KBM-7 (cell line): ENCODE measurements around the gene HEATR1.
"Not testable (repeated sequence)": the region's sequence is repeated elsewhere in the genome, so short reads cannot be mapped to it uniquely, and the experiment has no call there.

Experiments
- DNase-seq: peaks from one replicate; pipeline ENCODE4 v3.0.0-alpha.2; 2015
- in situ Hi-C: fragments of 300-500 bp; cut with MboI; formaldehyde crosslinking; loops from 2 replicates; pipeline ENCODE4 v1.14.3; 2020; ENCODE audit warnings: low sequenced_read_pairs, low pct_unique_long_range_greater_than_20kb, mixed read lengths

HEATR1 gene

DNA sequence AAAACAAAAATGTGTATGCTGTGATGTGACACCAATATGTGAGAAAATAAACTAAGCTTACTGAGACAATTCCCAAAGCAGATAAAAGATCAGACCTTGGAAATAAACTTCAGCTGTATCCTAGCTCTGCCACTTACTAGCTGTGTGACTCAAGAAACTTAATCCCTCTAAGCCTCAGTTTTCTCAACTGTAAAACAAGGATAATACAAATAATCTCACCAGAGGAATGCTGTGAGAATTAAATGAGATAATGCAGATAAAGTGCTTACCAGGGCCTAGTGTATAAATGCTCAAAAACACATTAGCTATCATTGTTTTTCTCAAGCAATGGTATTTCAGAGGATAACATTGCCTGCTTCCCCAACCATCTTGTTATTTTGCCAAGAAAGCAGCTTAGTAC lies 2.1 kb downstream of the HEATR1 start:
- no peak for DNase-seq
- in situ Hi-C loops, result no loop called here

DNA sequence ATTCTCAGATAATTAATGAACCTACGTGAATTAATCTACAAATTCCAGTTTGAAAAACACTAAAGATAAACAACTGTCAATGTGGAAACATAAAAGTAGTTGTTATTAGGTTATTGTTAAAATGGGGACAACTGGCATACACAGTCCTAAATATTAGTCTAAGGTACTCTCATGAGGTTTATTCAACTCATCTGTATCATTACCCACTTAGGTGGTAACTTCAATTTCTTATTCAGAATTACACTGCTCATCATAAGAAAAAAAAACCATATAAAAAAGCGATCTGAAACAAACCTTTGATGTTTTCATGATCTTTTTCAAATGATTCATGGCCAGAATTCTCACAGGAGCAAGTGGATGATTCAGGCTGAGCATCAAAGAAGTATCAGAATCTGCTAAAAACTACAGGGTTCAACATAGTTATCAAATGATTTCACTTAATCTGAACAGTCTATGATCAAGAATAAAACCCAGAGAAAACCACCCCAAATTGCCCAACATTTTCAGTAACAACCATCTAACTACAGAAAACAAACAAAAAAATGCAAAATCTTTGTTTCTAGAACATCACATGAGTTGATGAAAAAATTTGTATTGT lies 13.7 kb downstream of the HEATR1 start:
- in situ Hi-C loops, result no loop called here
- DNase-seq, result no peak

DNA sequence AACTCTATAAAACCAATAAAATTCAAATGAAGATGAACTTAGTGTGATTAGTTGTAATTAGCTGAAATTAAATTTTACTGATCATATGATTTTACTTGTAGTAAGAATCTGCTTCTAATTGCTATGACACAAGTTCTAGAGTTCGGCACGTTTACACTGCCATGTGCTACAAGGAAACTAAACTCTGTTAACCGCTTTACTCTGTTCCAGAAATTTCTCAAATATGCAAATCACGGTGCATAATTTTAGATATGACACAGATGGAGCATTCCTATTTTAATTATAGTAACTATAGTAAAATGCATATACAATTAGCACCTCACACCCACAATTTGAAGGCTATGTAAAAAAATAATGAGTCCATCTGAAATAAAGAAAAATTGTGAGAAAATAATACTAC lies 14.8 kb downstream of the HEATR1 start:
- in situ Hi-C loops, result no loop called here
- DNase-seq, result no peak

DNA sequence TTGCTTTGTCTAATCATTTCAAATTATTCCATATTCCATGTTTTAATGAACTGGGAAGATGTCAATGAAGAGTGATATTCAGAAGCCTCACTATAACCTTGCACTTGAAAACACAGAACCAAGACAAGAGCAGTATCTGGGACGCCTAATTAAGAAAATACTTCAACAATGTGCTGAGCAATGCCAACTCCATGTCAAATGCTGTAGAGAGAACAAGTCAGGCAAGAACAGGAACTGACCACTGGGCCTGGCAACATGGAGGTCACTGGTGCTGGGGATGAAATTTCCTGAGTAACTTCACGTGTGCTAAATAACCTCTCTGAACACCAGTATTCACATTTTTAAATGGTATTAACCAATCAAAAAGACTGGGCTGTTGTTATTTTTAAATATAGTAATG lies 22.8 kb downstream of the HEATR1 start:
- no peak for DNase-seq
- in situ Hi-C loops, result no loop called here

DNA sequence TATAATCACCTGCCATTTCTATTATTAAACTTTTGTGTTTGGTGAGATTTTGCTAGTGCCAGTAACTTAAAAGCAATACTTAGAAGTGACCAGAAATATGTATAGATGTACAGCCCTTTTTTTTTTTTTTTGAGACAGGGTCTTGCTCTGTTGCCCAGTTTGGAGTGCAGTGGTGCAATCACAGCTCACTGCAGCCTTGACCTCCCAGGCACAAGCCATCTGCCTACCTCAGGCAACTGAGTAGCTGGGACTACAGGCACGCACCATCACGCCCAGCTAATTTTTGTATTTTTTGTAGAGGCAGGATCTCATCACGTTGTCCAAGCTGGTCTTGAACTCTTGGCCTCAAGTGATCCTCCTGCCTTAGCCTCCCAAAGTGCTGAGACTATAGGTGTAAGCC lies 23.9 kb downstream of the HEATR1 start:
- in situ Hi-C loops, DNase-seq: not testable (repeated sequence)

DNA sequence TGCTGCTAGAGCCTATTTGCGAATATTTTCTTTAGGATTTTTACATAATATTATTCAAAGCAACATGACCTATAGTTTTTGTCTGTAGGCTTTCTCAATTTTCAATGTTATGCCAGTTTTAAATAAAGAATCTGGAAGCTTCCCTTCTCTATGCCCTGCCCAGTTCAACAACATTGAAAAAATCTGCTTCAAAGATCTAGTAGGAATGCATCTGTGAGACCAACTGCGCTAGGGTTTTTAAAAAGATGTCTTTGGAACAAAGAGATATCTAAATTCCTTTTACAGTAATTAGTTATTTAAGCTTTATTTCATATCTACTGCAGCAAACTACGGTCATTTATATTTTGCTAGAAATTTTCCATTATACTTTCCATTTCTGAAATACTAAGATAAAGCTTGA lies 25.7 kb downstream of the HEATR1 start:
- in situ Hi-C loops, result no loop called here
- no peak for DNase-seq

DNA sequence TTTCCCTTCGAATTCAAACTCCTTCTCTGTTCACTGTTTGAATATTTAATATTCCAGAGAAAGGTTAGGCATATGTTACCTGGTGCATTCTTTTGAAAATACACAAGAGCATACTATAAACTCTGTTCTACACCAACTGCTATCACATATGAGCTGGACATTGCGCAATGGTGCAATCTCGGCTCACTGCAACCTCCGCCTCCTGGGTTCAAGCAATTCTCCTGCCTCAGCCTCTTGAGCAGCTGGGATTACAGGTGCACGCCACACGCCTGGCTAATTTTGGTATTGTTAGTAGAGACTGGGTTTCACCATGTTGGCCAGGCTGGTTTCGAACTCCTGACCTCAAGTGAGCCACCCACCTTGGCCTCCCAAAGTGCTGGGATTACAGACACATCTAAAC lies 27.3 kb downstream of the HEATR1 start:
- in situ Hi-C loops, DNase-seq: not testable (repeated sequence)

DNA sequence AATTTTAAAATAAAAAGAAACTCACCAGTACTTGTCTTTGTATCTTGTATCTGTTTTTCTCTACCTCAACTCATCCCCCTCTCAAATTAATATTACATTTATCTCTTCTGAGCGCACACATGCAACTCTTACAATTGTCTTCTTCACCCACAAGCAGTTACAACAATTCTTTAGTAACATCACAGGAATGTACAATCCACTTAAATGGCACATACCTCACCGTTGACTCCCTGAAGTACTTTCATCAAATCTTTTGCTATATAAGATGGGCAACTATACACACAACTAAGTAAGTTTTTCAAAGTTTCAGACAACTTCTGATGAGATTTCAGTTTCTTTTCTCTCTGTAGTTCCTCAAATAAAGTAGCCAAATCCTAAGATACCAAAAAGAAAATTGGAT lies 28.3 kb downstream of the HEATR1 start:
- no peak for DNase-seq
- in situ Hi-C loops, result no loop called here

DNA sequence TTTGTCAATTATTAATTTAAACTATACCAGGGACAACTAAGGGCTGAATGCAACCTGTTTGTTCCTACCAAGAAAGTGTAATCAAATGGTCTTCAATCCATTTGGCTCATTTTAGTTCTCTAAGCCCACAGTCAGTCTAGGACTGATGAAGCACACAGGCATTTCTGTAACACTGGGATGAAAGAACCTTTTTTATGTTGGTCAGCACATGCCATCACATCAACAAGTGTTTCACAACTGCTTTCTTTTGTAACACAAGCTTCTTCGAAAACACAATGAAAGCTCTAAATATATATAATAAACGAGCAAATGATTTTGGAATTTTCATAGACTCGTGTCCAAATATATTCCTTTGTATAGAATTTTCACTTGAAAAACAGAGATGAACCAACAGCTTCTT lies 28.8 kb downstream of the HEATR1 start:
- in situ Hi-C loops, result no loop called here
- no peak for DNase-seq

DNA sequence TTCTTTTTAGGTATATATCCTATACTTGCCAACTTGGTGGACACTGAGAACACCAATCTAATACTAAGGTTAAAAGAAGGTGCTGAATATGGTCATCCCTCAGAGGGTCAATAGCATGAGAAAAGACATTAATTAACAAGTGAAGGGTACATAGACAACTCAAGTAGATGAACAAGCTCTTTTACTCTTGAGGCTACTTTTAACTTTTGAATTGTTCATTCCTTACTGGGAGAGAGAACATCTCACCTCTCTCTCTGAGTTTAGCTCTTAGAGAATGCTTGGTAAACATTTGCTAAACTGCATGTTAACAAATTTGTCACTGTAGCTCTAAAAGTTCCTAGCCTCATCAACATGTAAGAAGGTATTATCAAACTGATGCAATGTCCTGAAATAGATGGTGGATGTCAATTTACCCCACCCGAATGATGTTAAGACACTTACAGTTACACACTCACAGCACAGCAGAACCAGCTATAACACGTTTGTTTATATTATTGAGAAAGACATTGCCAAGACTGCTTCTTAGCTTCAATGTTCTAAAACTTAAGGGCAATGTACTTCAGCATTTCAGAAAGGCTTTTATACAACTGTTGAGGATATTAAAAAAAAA lies 35.9 kb downstream of the HEATR1 start:
- in situ Hi-C loops, result no loop called here
- DNase-seq, result no peak

DNA sequence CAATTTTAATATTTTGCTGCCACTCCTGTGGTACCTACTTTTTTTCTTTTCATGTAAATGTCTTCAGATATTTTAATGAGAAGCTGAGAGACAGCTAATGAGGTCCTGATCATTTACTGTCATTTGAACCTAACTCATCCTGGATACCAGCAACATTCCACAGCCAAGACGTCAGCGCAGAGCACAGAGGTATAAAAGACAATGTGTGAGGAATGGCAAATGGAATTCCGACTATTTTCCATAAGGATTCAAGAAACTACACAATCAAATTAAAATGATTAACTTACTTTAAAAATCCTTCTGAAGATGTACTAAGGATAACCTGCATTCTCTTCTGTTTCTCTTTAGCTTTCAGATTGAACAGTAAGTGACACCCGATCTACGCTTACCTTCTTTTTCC lies 38.8 kb downstream of the HEATR1 start:
- no peak for DNase-seq
- in situ Hi-C loops, result no loop called here

DNA sequence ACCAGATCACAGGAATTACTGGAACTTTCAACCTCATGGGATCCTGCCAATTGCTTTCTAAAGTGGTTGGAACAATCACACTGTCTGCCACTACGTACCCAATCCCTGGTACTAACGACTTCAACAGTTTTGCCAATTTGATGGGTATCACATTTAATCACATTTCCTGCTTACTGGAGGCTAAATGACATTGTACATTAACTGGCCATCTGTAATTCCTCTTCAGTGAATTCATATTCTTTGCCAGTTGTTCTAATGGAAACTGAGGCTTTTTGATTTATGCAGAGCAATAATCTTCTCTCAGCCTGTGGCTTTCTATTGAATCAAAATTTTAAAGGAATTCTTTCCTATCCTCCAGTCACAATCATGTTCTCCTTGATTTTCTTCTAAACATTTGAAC lies 42.3 kb downstream of the HEATR1 start:
- DNase-seq, result no peak
- in situ Hi-C loops, result no loop called here

DNA sequence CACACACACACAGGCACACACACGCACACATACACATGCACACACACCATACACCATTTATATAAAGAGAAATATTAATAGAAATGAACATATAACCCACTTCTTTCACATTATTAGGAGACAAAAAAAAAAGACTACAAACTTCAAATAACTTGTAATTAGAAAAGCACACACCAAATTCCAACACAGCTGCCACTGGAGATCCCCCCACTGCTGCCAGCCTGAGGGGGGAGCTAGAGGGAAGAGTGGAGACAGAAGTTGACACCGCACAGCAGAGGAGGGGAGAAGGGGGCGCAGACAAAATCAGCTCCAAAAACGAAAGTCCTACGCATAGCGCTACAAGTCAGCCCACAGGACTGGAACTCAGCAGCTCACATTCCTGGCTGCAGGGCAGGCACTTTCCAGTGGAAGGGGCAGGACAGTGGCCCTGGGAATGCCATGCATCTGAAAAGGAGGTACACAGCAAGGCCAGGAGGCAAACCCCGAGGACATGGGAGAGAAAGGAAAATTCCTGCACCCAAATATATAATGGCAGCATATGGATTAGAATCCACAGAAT lies 44.0 kb downstream of the HEATR1 start:
- DNase-seq, result peak; percentile 8
- in situ Hi-C loops, result no loop called here

DNA sequence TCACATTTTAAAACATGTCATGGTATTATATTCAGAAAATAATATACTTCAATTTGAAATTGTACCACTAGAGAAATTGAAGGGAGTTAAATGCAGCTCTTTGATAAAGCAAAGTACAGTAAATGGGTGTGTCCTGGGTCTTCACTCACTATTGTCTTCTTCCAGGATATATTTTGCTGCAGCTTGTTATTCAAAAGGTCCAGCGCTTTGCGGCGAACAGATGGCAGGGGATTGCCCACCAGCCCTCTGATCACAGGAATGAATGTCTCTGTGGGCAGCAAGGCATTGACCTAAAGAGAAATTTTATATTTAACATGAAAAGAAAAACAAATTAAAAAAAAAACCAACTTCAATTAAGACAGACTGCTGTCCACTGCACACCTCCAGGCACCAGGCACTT lies 45.5 kb downstream of the HEATR1 start:
- in situ Hi-C loops, result no loop called here

DNA sequence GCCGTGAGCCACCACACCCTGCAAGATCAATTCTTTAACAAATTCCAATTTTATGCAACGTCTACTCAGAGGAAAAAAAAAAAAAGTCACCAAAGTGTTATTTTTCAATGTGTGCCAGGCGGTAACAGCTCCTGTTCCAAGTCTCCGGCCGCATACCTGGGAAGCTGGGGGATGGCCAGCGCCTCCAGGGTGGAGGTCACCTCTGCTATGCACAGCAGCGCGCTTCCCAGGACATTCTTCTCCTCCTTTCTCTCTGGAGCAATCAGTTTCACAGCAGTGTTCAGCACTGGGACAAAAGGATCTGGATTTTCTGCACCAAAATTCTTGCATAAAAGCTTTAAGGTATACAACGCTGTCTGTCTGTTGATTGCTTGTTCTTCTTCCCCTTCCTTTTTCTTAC lies 46.2 kb downstream of the HEATR1 start:
- no peak for DNase-seq
- in situ Hi-C loops, result no loop called here

More for the DNA sequence above, 45.5 kb downstream of the HEATR1 start:
- DNase-seq, result no peak

DNA sequence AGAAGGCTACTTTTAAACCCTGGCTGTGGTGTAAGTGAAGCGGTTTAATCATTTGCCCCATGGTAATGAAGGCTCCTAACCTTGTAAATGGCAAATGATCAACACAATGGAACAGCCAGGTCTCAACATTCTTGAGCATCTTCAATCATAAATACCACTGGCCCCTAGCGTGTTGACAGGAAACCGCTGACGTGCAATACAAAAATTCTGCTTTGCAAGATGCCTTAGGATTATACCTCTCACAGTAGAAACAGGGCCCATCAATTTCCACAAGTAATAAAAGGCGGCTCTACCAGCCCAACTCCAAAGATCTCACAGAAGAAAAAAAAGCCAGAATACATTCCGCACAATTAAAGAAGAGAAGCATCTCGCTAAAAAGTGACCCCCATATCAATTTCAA lies 47.7 kb downstream of the HEATR1 start:
- in situ Hi-C loops, result no loop called here
- DNase-seq, result no peak

DNA sequence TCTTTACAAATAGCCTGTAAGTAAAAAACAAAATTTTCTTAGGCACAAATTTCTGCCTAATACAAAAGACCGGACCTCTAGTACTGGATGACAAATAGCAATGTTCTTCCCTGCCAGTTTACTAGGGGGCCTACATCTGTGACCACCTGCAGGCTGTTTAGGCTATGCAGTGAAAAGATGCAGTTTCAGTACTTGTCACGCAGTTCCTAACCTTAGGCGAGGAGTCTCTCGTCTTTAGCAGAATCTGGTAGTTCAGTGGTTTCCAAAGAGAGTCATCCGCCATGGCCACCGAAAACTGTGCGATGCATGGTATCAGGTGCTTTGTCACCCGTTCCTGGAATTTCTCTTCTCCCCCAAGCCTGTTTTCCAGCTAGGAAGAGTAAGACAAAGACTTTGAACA lies 50.9 kb downstream of the HEATR1 start:
- DNase-seq, result no peak
- in situ Hi-C loops, result no loop called here

DNA sequence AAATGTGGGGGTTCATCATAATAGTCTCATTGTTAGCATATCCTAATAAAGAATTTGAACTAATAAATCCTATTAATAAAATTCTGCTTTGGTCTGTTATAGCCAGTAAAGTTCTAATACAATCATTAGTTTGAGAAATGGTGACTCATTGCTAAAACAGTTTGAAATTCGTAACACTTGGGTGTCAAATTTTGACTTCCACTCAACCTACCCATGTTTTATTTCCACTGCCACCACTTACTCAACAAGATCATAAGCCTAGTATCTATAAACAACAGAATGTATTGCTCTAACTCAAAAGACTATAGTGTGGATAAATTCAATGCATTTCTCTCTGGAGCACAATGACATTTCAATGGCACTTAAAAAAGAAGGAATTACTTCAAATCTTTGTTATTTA lies 51.4 kb downstream of the HEATR1 start:
- in situ Hi-C loops, result no loop called here
- no peak for DNase-seq

DNA sequence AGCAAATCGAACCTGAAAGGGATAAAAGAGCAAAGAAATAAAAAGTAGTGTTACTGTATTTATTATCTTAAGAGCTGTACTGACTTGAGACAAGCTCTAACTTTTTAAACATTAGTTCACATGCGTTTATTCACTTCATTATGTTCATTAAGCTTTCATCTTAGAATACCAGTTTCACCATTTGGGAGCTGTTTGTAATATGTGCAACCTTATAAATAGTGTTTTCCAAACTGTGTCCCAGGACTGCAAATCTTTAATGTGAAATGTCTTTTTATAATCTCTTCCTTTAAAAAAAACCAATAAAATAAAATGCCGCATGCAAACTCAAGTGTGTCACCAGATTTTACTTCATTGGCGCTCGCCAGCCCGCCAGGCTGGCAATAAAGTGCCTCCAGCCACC lies 52.2 kb downstream of the HEATR1 start:
- in situ Hi-C loops, result no loop called here
- DNase-seq, result no peak

DNA sequence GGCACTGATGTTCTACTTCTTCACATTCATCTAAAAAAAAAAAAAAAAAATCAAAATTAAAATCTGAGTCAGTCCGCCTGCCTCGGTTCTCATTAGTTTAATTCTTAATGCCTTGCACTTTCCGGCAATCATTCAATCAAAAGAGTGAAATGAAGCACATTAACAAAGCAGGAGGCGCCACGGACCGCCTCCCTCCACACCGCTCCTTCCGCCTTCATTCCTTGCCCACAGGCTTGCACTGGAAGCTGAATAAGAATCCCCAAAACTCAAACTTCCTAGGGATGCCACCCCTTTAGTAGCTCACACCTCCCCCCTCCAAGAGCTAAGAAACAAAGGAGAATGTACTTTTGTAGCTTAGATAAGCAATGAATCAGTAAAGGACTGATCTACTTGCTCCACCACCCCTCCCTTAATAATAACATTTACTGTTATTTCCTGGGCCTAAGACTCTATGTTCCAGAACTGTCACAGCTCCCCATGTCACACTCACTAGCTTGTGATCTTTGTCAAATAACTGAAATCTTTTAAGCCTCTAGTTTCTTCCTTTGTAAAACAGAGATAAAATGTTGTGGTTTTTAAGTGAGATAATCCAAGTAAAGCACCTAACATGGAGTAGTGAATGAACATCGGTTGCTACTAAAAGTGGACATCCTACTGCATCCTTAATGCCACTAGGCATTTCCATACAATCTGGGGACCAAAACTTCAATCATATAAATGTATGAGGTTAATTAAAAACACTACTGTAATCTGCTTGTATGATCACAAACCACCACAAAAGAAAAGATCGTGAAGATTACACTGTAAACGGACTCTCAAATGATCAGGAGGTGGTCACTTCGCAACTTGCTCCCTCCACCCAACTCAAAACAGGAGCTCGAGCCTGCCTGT lies 53.1 kb downstream of the HEATR1 start:
- DNase-seq, result no peak
- in situ Hi-C loops, result no loop called here
